CD4-positive, alpha-beta T cell treated with Interferon alpha-2 for 1 hour (primary cell): ENCODE data around the gene ZNF436.
A peak's percentile ranks its signal among the peaks of the same experiment; 100 is the strongest.
"Not testable (repeated sequence)": the region's sequence is repeated elsewhere in the genome, so short reads cannot be mapped to it uniquely, and the experiment has no call there.

Experiments used
- DNase-seq, 2 donors: peaks; one replicate each; pipeline ENCODE4 v3.0.0-alpha.2; 2020 to 2022

ZNF436 gene

DNA sequence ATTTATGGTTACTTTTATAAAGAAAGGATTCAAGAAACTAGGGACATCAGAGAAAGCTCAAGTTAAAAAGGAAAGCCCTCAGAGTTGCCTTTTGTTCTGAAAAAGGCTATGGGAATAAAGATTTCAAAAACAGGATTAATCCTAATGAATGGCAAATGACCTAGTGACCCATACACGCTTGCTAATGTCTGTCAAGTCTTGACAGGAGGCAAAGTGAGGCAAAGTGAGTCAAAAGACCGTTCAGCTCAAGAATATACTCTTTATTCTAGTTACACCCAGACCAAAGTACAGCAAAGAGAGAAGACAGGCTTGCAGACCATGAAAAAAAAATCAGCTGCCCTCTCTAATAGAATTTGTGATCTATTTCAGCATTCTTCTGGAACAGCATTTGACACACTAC is 3.5 kb downstream of the ZNF436 start:
- DNase-seq = no peak

DNA sequence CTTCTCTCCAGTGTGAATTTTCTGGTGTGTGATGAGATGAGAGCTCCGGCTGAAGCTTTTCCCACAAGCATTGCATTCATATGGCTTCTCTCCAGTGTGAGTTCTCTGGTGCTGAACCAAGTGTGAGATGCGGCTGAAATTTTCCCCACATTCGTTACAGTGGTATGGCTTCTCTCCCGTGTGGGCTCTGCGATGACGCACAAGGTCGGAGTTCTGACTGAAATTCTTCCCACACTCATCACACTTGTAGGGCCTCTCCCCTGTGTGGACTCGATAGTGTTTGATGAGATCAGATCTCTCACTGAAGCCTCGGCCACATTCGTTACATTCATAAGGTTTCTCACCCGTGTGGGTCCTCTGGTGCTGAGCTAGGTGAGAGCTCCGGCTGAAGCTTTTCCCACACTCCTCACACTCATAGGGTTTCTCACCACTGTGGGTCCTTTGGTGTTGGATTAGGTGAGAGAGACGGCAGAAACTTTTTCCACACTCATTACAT is 7.4 kb downstream of the ZNF436 start:
- no peak for DNase-seq

DNA sequence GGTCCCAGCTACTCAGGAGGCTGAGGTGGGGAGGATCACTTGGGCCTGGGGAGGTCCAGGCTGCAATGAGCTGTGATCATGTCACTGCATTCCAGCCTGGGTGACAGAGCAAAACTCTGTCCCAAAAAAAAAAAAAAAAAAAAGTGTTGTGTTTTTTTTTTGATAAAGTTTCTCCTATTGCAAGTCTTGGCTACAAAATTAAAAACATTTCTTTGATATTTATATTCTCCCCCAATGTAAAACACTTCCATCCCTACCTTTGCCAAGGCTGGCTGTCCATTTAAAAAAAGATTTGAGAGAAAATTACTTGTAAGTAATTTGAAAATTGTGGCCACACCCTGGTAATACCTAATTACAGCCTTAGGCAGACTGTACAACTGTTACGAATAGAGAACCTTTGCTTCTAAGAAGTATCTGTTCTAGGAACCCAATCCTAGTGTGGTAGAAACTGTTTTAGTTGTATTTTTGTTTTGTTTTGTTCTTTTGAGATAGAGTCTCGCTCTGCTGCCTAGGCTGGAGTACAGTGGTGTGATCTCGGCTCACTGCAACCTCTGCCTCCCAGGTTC is 11.2 kb downstream of the ZNF436 start:
- DNase-seq = no peak

DNA sequence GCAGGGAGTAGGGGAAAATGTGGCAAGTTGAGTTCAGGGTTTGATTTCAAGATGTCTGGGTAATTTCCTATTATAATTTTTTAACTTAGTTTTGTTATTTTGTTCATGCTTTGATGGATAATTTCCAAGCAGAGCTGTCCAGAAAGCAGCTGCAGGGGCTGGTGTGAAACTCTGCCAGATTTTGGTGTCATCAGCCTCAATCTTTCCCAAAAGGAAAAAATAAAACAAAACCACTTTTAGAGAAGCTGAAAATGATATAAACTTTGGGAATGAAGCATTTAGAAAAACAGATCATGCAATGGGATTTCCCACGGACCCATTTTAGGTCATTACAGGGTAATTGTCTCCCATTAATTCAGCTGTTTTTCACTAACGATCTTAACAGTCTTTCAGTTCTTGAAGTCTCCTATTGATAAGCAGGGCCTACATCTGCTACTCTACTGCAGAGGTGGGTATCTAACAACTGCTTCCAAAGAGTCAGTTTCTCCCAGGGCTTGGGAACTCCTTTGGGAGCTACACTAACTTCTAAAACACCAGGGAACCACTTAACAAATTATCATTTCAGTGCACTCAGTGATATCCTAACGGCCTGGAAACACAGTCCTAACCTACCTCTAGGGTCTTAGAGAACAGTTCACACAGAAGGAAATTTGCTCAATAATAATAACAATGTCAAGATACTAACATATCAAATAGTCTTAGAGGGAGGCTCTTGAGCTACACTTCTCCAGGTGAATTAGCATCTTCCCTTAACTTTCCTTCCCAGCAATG is 12.3 kb downstream of the ZNF436 start:
- DNase-seq = no peak

DNA sequence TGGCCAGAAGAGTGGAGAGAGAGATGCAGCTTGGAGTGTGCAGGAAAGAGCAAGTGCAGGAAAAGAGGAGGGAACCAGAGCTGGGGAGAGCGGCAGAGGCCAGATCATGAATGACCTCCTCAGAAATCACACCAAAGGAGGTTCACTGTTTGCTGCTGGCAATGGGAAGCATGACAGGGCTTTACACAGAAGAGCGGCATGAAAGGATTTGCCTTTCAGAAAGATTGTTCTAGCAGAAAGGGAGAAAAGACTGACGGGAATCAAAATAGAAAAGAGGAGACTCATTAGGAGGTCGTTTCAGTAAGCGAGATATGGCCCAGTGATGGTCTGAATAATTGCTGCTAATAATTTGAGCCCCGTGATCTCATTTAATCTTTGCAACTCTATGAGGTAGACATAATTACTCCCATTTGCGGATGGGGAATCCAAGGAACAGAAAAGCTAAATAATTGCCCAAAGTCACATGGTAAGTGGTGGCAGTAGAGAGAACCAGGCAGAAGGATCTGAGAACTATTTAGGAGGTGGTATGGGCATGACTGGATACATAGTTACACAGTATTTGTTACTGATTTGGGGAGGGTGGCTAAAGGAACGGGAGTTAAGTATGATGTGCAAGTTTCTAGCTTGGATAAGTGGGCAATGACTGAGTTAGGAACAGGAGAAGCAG is 13.0 kb downstream of the ZNF436 start:
- no peak for DNase-seq

DNA sequence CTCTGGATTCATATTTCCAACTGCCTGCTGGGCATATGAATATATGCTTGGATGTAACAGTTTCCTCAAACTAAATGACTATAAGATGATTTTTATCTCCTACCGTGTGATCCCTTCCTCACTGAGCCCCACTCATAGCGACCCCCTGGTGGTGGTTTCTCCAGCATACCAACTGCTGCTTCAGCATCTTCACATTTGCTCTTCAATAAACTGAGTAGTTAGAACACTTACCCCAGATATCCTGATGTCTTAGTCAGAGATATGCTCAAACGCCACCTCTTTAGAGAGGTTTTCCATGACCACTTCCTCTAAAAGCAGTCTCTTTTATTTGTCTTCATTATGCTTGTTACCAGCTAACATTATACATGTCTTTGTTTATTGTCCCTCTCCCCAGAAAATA is 15.4 kb downstream of the ZNF436 start:
- DNase-seq = no peak

DNA sequence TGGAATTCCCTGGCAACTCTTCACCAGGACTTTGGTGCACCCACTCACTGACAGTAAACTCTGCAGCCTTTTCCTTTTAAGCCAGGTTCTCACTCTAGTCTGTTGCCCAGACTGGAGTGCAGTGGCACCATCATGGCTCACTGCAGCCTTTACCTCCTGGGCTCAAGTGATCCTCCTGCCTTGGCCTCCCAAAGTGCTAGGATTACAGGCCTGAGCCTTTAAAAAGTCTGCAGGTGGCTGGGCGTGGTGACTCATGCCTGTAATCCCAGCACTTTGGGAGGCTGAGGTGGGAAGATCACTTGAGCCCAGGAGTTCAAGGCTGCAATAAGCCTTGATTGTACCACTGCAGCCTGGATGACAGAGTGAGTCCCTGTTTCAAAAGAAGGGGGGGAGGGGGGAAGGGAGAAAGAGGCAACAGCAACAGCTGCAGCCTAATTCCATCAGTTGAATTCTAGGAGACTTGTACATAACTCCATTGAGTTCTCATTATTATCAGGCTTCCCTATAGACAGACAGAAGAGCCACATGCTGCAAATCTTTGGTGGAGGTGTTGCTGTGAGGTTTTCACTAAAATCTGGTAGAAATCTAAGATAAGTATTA is 17.4 kb downstream of the ZNF436 start:
- no peak for DNase-seq

DNA sequence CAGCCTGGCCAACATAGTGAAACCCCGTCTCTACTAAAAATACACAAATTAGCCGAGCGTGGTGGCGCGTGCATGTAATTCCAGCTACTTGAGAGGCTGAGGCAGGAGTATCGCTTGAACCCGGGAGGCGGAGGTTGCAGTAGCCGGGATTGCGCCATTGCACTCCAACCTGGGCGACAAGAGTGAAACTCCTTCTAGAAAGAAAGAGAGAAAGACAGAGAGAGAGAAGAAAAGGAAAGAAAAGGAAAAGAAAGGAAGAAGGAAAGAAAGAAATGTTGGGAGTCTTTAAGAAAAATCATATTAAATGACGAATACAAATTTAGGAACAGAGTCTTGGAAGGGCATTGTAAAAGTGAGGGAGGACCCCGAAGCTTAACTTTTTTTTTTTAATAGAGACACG is 23.7 kb downstream of the ZNF436 start:
- no peak for DNase-seq

DNA sequence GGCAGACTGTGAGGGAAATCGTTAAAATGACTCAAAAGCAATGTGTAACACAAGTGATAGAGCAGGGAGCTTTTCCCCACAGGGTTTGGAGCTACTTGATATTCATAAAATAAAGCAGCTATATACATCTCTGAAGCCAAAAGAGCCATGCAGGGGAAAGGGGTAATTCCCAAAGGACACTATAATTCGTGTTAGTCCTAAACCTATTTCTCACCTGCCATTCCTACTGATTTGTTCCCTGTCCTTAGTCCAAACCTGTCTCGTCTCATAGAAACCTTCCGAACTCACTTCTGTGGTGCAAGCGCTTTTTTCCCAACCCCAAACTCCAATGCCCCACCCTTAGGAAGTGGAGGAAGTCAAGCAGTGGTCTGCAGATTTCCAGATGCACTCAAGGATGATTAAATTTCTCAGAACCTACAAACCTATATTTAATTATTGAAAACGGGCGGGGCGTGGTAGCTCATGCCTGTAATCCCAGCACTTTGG is 24.6 kb downstream of the ZNF436 start:
- DNase-seq = no peak

DNA sequence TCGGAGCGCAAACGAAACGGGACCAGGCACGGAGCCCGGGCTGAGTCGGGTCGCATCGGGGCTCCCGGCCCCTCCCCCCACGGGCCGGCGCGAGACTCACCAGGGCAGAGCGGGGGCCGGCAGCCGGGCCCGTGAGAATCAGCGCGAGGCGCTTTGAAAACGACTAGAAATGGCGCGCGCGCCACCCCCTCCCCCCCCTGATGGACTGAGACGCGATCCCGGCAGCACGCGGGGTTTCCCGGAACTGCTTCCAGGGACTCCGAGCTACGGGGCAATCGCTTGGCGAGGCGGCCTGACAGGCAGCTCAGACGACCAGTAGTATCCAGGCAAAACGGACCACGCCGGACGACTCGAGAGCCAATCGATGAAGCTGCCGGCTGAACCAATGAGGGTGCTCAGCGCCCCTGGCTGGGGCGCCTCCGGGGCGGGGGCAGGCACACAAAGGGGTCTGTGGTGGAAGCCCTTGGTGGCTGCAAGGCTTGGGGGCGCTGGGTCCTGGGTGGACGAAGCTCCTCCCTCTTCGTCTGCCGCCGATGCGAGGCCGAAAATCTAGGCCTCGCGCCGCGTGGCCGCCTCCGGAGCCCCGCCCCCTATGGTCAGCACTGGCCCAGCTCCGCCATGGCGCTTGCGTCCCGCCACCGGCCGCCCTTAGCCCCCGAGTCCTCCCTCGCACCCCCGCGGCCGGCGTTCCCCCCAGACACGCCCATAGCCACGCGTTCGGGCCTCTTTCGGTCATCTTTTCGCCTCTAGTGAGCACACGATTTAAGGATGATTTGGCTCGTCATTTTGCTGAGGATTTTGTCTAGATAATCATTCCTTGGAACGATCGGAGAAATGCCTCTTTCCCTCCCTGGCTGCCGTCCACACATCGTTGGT is 25.3 kb downstream of the ZNF436 start, which contains the start of gene HNRNPR:
Gene HNRNPR (minus strand): TSS at position 174 of the 876 bp plus-strand sequence. CDS start 3,276 bp downstream, outside the sequence.
- peak; percentile 99 for DNase-seq

DNA sequence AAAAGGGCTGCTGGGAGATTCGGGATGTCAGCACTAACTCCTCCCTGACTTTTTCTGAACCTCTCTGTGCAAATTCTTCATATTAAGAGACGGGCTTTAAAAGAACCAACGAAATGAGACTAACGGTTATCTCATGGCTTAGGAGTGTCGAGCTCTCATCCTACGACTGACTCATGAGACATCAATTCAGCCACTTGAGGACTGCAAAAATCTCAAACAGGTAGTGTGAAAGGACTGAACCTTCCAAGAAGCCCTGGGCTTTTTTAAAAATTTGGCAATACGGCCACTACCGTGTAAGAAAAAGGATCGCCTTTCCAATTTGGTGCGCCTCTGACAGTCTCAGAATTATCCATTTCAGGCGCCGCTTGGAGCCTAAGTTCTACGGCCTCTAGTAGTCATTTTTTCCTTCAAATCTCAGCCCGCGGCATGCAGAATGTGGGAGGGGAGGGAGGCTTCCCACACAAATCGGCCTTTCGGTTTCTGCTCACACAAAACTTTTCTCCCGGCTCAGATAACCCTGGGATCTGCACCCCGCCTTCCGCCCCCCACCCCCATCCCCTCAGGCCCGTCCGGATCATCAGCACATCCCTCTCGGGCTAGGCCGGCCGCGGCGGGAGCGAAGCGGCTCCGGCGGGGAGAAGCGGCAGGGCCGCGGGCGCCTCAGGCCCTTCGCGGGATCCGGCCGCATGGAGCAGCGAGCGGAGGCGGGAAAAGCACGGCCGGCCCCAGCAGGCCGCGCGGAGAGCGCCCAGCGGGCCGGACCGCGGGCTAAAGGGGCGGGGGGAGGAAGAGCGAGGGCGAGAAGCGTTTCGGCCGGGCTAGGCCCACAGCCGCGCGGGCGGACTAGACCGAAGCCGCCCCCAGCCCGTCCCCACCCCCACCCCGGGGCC is 26.2 kb downstream of the ZNF436 start:
- peak in 1 of 2 donors; percentile 33 for DNase-seq

DNA sequence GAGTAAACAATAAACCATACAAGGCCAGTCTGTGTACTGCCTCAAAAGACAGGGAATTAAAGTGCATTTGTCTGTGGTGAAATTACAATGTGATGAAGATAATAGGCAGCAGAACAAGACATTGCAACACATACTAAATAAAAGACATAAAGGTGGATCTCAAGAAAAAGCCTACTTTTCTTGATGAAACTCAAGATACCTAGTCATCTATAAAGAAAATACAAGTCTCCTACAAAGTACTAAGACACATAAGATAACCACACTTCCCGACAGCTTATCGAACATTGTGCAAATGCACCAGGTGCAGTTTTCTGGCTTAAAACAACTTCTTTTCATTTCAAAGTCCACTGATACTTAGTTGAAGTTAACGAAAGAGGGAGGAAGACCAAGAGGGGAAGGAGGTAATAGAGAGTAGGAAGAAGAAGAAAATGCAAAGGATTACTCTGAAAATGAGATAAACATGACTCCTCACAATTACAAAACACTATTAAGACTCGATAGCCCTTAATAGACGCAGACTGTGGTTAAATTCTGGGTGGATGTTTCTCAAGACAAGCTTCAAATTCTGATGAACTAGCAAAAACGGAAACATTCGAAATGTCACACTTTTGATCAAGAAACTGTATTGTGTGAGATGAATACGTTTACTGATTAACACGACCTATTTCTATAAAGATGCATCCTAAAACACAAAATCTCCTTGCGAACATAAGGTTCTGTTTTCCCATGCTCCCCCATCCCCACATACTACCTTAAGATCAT is 27.5 kb downstream of the ZNF436 start:
- peak in 1 of 2 donors; percentile 24 for DNase-seq

DNA sequence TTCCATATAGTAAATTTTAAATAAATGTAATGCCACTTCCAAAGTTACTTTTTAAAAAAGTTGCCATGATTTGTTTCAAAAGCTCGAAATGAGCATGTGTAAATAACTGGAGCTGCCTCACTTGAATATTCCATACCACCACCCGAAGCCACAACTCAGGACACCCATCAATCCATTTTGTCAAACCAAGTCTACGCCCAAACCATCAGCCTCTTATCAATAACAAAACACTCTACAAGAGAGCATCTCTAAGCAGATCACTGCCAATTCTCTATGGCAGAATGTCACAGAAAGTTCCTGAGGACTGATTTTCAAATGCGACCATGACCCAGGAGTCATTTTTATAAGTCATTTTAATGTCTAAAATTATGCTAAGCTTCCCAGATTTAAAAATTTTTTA is 30.0 kb downstream of the ZNF436 start:
- no peak for DNase-seq

DNA sequence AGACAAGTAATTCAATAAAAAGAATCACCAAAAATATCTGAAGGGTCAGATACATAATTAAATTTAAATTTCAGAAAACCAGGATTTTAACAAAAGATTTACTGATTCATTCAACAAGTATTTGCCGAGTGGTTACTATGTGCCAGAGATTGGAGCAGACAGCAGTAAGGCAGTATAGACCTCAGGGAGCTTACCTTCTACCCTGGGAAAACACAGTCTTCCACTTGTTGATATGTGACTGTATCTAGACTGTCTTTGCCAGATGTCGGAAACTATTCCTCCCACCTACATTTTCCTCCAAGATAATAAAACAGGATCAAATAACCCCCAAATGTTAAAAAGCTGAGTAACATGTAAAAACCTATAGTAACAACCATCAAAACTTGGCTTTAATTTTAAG is 31.8 kb downstream of the ZNF436 start:
- no peak for DNase-seq

DNA sequence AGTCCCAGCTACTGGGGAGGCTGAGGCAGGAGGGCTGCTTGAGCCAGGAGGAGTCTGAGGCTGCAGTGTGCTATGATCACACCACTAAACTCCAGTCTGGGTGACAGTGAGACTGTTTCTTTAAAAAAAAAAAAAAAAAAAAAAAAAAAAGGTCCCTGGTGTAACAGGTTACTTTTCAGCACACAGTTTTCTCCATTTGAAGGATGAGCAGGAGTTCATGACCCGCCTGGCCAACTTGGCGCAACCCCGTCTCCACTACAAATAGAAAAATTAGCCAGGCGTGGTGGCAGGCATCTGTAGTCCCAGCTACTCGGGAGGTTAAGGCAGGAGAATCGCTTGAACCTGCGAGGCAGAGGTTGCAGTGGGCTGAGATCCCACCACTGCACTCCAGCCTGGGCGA is 37.9 kb downstream of the ZNF436 start:
- DNase-seq = no peak

DNA sequence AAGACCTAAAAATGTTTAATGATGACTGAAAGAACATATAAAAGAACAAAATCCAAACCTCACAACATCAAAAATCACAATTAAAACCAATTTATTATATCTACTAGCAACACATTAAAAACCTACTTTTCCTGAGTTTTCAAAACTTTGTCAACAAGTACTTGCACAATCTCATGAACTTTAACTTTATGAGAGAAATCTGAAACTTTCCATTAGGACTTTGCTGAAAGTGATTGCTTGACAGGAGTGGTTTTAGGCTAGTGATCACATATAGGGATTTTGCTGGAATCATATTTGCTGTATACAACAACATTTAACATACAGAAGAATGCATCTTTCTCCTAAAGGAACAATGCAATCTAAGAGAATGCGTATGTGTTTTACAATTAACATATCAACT is 38.8 kb downstream of the ZNF436 start:
- DNase-seq = no peak

DNA sequence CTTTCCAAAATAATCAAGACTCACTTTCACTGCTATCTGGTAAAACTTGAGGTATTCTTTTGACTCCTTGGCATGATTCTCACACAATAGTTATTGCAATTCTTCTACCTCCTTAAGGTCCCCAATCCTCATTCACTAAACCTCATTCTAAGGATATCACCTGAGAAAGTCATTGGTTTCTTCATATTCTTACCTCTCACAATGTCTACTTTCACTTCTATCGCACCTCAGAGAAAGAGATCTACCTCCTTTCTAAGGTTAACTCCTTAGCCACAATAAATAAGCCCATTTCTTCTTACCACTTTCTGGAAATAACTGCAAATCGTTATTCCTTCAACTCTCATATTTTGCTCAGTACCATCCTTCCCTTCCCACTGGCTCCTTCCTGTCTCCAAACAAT is 44.2 kb downstream of the ZNF436 start:
- DNase-seq = no peak

DNA sequence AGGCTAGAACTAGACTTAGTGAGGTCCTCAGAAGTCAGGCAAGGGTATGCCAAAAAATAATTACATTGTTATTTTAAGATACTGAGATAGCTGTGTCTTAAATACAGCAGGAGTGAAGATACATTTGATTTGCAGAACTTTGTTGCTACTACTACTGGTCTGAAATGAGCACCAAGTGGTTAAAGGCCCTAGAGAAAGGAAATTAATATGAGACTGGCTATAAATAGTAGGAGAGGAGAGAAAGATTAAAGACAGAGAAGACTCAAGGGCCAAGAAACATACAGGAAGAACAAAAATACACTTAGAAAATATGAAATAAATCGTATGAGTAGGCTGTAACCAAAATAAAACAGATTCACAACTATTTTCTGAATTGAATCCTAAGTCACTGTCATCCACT is 46.9 kb downstream of the ZNF436 start:
- DNase-seq = no peak

DNA sequence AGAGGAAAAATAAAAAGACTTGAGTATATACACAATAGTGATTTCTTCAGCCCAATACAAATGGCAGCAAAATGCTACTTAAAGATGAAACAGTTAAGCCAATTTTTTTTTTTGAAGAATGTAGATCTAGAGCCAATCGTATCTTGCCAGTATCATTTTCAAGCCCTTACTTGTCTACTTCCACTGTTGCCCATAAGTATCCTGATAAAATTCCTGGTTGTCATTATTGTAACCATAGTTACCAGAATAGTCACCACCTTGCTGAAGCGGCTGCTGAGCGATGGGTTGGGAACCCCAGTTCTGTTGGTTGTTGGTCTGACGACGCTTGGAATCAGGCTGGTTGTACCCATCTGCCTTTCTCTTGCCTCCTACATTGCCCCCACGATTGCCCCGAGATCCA is 59.4 kb downstream of the ZNF436 start:
- not testable (repeated sequence) for DNase-seq
